Amygdala (tissue), 56 donors: ENCODE data around the gene RAB7A.
"Not testable (repeated sequence)": the region's sequence is repeated elsewhere in the genome, so short reads cannot be mapped to it uniquely, and the experiment has no call there.

Experiments
- DNase-seq, 56 donors: peaks; one replicate each; lab custom pipeline; 2025; lab: John Stamatoyannopoulos, UW

The RAB7A gene

GRCh38 chr3:128709506-128710210 lies 16.3 kb upstream of the RAB7A start:
- no peak for DNase-seq

- DNase-seq: no peak
Measured at GRCh38 chr3:128710816-128711433, 15.1 kb upstream of the RAB7A start.

GRCh38 chr3:128712848-128713247 lies 13.1 kb upstream of the RAB7A start:
- DNase-seq: no peak

GRCh38 chr3:128714887-128715491 lies 11.0 kb upstream of the RAB7A start:
- peak in 2 of 56 donors; percentile 3 to 12 for DNase-seq

- not testable (repeated sequence) for DNase-seq
Measured at GRCh38 chr3:128718892-128719291, 7.1 kb upstream of the RAB7A start.

- no peak for DNase-seq
Measured at GRCh38 chr3:128720891-128721290, 5.1 kb upstream of the RAB7A start.

GRCh38 chr3:128723477-128723876 lies 2.5 kb upstream of the RAB7A start:
- no peak for DNase-seq

GRCh38 chr3:128725547-128726022 lies 398 bp upstream of the RAB7A start:
- peak in 1 of 56 donors; percentile 25 for DNase-seq

- no peak for DNase-seq
Measured at GRCh38 chr3:128727059-128727458, 1.1 kb downstream of the RAB7A start.

- no peak for DNase-seq
Measured at GRCh38 chr3:128727485-128727884, 1.5 kb downstream of the RAB7A start.

GRCh38 chr3:128727996-128728395 lies 2.0 kb downstream of the RAB7A start:
- no peak for DNase-seq

GRCh38 chr3:128728521-128728920 lies 2.5 kb downstream of the RAB7A start:
- DNase-seq: not testable (repeated sequence)

- DNase-seq: no peak
Measured at GRCh38 chr3:128730471-128730870, 4.5 kb downstream of the RAB7A start.

- DNase-seq: no peak
Measured at GRCh38 chr3:128734523-128735189, 8.7 kb downstream of the RAB7A start.

GRCh38 chr3:128735287-128735686 lies 9.3 kb downstream of the RAB7A start:
- DNase-seq: no peak

- no peak for DNase-seq
Measured at GRCh38 chr3:128735884-128736283, 9.9 kb downstream of the RAB7A start.

- DNase-seq: no peak
Measured at GRCh38 chr3:128736601-128737000, 10.6 kb downstream of the RAB7A start.

- no peak for DNase-seq
Measured at GRCh38 chr3:128740621-128741020, 14.6 kb downstream of the RAB7A start.

GRCh38 chr3:128742821-128743594 lies 17.0 kb downstream of the RAB7A start:
- no peak for DNase-seq

- DNase-seq: no peak
Measured at GRCh38 chr3:128745742-128746141, 19.8 kb downstream of the RAB7A start.
